Neutrophil (primary cell): Measurements from ENCODE around the gene SLC27A1.

Experiments
- H3K27ac ChIP-seq: fragments of 200-600 bp; sonication (generic); 2 replicates; pipeline ENCODE4 v1.5.1; 2016; ENCODE audit warnings: mild to moderate bottlenecking, moderate library complexity
- H3K27me3 ChIP-seq: fragments of 200-600 bp; sonication (generic); 2 replicates; pipeline ENCODE4 v1.6.0; 2016; ENCODE audit warnings: mild to moderate bottlenecking
- H3K36me3 ChIP-seq: fragments of 200-600 bp; sonication (generic); 2 replicates; pipeline ENCODE4 v1.5.1; 2017
- H3K4me1 ChIP-seq, 2 experiments: fragments of 200-600 bp in 1 of 2; sonication (generic) in 1 of 2; 1 replicate in 1 of 2; 2 replicates in 1 of 2; pipeline versions ENCODE4 v1.5.1 to v1.6.1; 2013 to 2016; ENCODE audit warnings: low read depth in 1 of 2, low read length in 1 of 2, mild to moderate bottlenecking in 1 of 2, moderate library complexity in 1 of 2; ENCODE audit not compliant: control insufficient read depth in 1 of 2, insufficient read depth in 1 of 2
- H3K4me3 ChIP-seq, 2 experiments: fragments of 200-600 bp in 1 of 2; sonication (generic) in 1 of 2; 1 replicate in 1 of 2; 2 replicates in 1 of 2; pipeline ENCODE4 v1.5.1; 2013 to 2016; ENCODE audit warnings: low read depth in 1 of 2, low read length in 1 of 2, mild to moderate bottlenecking in 1 of 2, moderate library complexity in 1 of 2
- H3K9me3 ChIP-seq: fragments of 200-600 bp; sonication (generic); 2 replicates; pipeline ENCODE4 v1.5.1; 2016
- CTCF ChIP-seq: fragments of 200-600 bp; sonication (generic); IDR thresholded peaks from 2 replicates; pipeline ENCODE4 v1.5.1; 2016; ENCODE audit warnings: antibody characterized with exemption

SLC27A1 gene

DNA sequence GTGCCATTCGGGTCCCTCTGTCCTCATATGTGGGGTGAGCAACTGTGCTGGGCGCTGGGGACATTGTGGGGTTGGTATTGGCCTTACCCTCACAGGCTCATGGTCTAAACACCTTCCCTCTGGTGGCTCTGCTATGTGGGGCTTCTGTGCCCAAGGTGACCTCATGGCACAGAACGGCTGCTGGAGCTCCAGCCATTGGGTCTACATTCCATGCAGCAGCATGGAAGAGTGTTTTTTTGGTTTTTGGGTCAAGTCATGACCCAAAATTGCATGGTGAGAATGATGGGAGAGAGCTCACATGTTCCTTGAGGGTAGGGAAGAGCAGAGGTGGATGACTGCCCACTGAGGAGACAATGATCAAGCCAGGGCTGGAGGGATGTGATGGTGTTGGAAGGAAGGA lies 58.3 kb downstream of the SLC27A1 start:
- Histone ChIP-seq H3K27me3 (no peaks in the 10 kb centered on the region), H3K9me3 (no peaks in the 10 kb centered on the region), H3K27ac (no peak overlapping the region), H3K4me3 (no peak overlapping the region), H3K4me1 (peaks cover 22 to 23% of the 10 kb centered on the region in 2 experiments), H3K36me3 (no peaks in the 10 kb centered on the region)
- TF ChIP-seq CTCF, result no peak

DNA sequence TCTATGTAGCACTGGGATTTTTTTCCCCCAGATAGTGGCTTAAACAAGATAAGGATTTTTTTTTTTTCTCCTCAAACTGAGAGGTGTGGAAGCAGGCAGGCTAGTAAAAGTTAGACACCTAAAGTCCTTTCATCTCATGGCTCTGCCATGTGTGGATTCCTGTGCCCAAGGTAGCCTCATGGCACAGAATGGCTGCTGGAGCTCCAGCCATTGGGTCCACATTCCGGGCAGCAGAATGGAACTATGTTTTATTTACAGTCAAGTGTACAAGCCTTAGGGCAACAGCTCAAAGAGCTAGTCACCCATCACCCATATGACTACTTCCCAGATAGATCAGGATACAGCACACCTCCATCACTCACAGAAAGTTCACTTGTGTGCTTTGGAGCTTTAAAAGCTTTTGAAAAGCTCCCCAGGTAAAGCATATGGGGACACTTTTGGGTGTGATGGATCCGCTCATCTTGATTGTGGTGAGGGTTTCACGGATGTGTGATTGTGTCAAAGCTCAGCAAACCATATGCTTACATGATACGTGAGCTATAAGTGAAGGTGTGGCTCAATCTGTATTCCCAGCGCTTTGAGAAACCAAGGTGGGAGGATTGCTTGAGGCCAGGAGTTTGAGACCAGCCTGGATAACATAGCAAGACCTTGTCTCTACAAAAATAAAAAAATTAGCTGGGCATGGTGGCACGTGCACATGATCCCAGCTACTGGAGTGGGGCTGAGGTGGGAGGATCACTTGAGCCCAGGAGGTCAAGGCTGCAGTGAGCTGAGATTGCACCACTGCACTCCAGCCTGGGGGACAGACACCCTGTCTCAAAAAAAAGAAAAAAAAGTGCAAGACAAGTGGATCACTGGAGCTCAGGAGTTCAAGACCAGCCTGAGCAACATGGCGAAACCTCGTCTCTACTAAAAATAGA lies 59.2 kb downstream of the SLC27A1 start:
- H3K36me3 ChIP-seq, result no peaks in the 10 kb centered on the region
- H3K4me1 ChIP-seq, result peaks cover 14% of the 10 kb centered on the region in 2 experiments
- no peak for TF ChIP-seq CTCF
- no peaks in the 10 kb centered on the region for H3K9me3 ChIP-seq
- H3K27me3 ChIP-seq, result no peaks in the 10 kb centered on the region
- no peak overlapping the region for H3K4me3 ChIP-seq
- H3K27ac ChIP-seq, result no peak overlapping the region

- Histone ChIP-seq H3K36me3 (no peaks in the 10 kb centered on the region), H3K27me3 (no peaks in the 10 kb centered on the region), H3K9me3 (no peaks in the 10 kb centered on the region), H3K4me1 (peaks cover 4 to 7% of the 10 kb centered on the region in 2 experiments), H3K27ac (peak overlapping the region; percentile 25), H3K4me3 (no peak overlapping the region)
- TF ChIP-seq CTCF, result no peak
These were observed 60.3 kb downstream of the SLC27A1 start for GRCh38 chr19:17530586-17530985.

DNA sequence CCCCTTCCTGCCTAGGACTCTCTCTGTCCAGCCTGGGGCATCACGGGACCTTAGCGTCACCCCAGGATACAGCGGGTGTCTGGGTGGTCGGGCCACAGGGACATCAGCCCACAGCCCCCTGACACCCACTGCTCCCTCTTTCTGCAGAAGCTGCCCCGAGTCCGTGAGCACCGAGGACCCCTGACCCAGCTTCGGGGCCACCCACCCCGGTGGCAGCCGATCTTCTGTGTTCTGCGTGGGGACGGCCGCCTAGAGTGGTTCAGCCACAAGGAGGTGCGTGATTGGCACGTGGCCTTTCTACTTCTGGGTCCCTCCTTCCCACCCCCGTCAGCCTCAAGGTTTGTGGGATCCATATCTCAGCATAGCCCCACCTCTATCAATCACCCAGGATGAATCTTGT lies 61.8 kb downstream of the SLC27A1 start:
- Histone ChIP-seq H3K9me3 (no peaks in the 10 kb centered on the region), H3K36me3 (no peaks in the 10 kb centered on the region), H3K27ac (no peak overlapping the region), H3K4me1 (peaks cover 4 to 7% of the 10 kb centered on the region in 2 experiments), H3K4me3 (no peak overlapping the region), H3K27me3 (no peaks in the 10 kb centered on the region)
- no peak for TF ChIP-seq CTCF

DNA sequence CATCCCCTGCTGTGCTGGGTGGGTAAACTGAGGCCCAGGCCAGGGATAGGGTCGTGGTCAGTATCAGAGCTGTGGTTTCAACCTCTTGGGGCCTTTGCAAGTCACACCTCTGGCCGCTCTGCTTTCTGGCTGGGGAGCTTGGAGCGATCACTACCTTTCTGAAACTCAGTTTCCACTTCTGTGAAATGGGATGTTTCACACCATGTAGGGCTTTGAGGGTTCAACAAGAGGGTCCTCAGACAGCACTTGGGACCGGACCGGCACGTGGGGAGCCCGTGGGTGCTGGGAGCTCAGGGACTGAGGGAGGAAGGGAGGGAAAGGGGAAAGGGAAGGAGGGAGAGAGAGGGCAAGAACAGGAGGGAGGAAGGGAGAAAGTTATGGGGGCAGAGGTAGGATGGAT lies 62.2 kb downstream of the SLC27A1 start:
- Histone ChIP-seq H3K4me1 (peaks cover 4 to 7% of the 10 kb centered on the region in 2 experiments), H3K36me3 (no peaks in the 10 kb centered on the region), H3K27me3 (no peaks in the 10 kb centered on the region), H3K9me3 (no peaks in the 10 kb centered on the region), H3K27ac (no peak overlapping the region), H3K4me3 (no peak overlapping the region)
- TF ChIP-seq CTCF, result no peak
